Heart left ventricle (tissue), 13 donors: ENCODE results near the gene BAZ1B.

Source experiments
- POLR2A ChIP-seq, 2 donors: fragments of 450-650 bp; IDR thresholded peaks; one replicate each; pipeline ENCODE4 v1.6.1; 2017; ENCODE audit warnings: antibody characterized with exemption in 2 of 2, mild to moderate bottlenecking in 2 of 2, moderate library complexity in 2 of 2
- TF ChIP-seq, protein P1 (sequence below), 12 donors: fragments of 200-600 bp; sonication (generic) in 4 of 12; IDR thresholded peaks; one replicate each; pipeline versions ENCODE4 v1.5.0 to v1.8.0; 2018 to 2022; ENCODE audit warnings: antibody characterized with exemption in 12 of 12, mild to moderate bottlenecking in 5 of 12
- donor health status: ischemic (EF 13 %, LVEDD 7.1; RV severe dilation, severe dysfunction).
- donor health status: DM: no; HTN: yes; CAD: no.
- donor health status: DM: no; HTN: no; CAD: no.
- donor health status: ischemic (EF 25% LVEDD 6.9; RV normal size, moderate dysfunction).
- donor health status: ischemic (EF 25% LVEDD 5.7; RV mildly dilated, moderate dysfunction).
- donor health status: ischemic (EF 35%, LVEDD 5.7; RV mildly dilated, moderate dysfunction).
- donor health status: nonischemic (EF 11% LVEDD 7.7; RV severe dilation, severe dysfunction).
- donor health status: DM: yes; HTN: yes; CAD: no.
- donor health status: PGD.
- donor health status: ischemic (EF 29% LVEDD 5.4; RV normal size, mild dysfunction).
- donor health status: nonischemic (EF 23%, LVEDD 6.1; RV moderate dilation, normal function).

GRCh38 chr7:73544678-73545077 lies 22.6 kb upstream of the BAZ1B start:
- TF ChIP-seq, protein P1, sequence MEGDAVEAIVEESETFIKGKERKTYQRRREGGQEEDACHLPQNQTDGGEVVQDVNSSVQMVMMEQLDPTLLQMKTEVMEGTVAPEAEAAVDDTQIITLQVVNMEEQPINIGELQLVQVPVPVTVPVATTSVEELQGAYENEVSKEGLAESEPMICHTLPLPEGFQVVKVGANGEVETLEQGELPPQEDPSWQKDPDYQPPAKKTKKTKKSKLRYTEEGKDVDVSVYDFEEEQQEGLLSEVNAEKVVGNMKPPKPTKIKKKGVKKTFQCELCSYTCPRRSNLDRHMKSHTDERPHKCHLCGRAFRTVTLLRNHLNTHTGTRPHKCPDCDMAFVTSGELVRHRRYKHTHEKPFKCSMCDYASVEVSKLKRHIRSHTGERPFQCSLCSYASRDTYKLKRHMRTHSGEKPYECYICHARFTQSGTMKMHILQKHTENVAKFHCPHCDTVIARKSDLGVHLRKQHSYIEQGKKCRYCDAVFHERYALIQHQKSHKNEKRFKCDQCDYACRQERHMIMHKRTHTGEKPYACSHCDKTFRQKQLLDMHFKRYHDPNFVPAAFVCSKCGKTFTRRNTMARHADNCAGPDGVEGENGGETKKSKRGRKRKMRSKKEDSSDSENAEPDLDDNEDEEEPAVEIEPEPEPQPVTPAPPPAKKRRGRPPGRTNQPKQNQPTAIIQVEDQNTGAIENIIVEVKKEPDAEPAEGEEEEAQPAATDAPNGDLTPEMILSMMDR (IDR thresholded peaks at IDR 0.05) = no peak
- TF ChIP-seq POLR2A (IDR thresholded peaks at IDR 0.05) = no peak
